IPS-20b (cell line): ENCODE results near the gene TIAM1.

Experiments
- H3K27ac ChIP-seq: one replicate; pipeline ENCODE4 v1.5.1; 2013; ENCODE audit warnings: low read length
- H3K27me3 ChIP-seq: 2 replicates; pipeline ENCODE4 v1.6.1; 2013; ENCODE audit warnings: mild to moderate bottlenecking, low read length, inconsistent platforms; ENCODE audit not compliant: insufficient read depth
- H3K36me3 ChIP-seq: 2 replicates; pipeline ENCODE4 v1.6.1; 2013; ENCODE audit warnings: low read depth, mild to moderate bottlenecking, inconsistent platforms, low read length, moderate library complexity; ENCODE audit not compliant: insufficient read depth
- H3K4me1 ChIP-seq: 2 replicates; pipeline ENCODE4 v1.6.1; 2013; ENCODE audit warnings: mild to moderate bottlenecking, control low read depth, inconsistent platforms, low read length, moderate library complexity; ENCODE audit not compliant: insufficient read depth
- H3K4me3 ChIP-seq: 2 replicates; pipeline ENCODE4 v1.5.1; 2013; ENCODE audit warnings: mild to moderate bottlenecking, low read length, inconsistent platforms
- H3K9ac ChIP-seq: 2 replicates; pipeline ENCODE4 v1.6.1; 2013; ENCODE audit warnings: low read depth, mild to moderate bottlenecking, inconsistent platforms, low read length, moderate library complexity
- H3K9me3 ChIP-seq: 2 replicates; pipeline ENCODE4 v1.6.1; 2013; ENCODE audit warnings: mild to moderate bottlenecking, low read depth, low read length, inconsistent platforms; ENCODE audit not compliant: insufficient read depth

TIAM1 gene

GRCh38 chr21:31279986-31280385 is 64.1 kb downstream of the TIAM1 start:
- H3K4me1 ChIP-seq = peaks cover 16% of the 10 kb centered on the region; the same call in 1 of the 2 replicates
- H3K9me3 ChIP-seq = no peaks in the 10 kb centered on the region
- no peaks in the 10 kb centered on the region for H3K36me3 ChIP-seq
- H3K27ac ChIP-seq = no peak overlapping the region
- H3K4me3 ChIP-seq = no peak overlapping the region
- H3K9ac ChIP-seq = no peak overlapping the region
- H3K27me3 ChIP-seq = no peaks in the 10 kb centered on the region

GRCh38 chr21:31279214-31279613 is 64.8 kb downstream of the TIAM1 start:
- Histone ChIP-seq H3K9me3 (no peaks in the 10 kb centered on the region), H3K4me3 (no peak overlapping the region), H3K27ac (no peak overlapping the region), H3K9ac (no peak overlapping the region), H3K27me3 (no peaks in the 10 kb centered on the region), H3K36me3 (no peaks in the 10 kb centered on the region), H3K4me1 (peaks cover 15% of the 10 kb centered on the region; the same call in 1 of the 2 replicates)

- no peak overlapping the region for H3K9ac ChIP-seq
- H3K4me1 ChIP-seq = peaks cover 11% of the 10 kb centered on the region; the same call in 1 of the 2 replicates
- H3K36me3 ChIP-seq = no peaks in the 10 kb centered on the region
- H3K9me3 ChIP-seq = no peaks in the 10 kb centered on the region
- H3K4me3 ChIP-seq = no peak overlapping the region
- no peaks in the 10 kb centered on the region for H3K27me3 ChIP-seq
- H3K27ac ChIP-seq = no peak overlapping the region
These were observed 65.4 kb downstream of the TIAM1 start for GRCh38 chr21:31278511-31279130.

- Histone ChIP-seq H3K4me3 (no peak overlapping the region), H3K9ac (no peak overlapping the region), H3K9me3 (no peaks in the 10 kb centered on the region), H3K27me3 (no peaks in the 10 kb centered on the region), H3K27ac (no peak overlapping the region), H3K36me3 (no peaks in the 10 kb centered on the region), H3K4me1 (peaks cover 11% of the 10 kb centered on the region; the same call in 1 of the 2 replicates)
These were observed 67.4 kb downstream of the TIAM1 start for GRCh38 chr21:31276663-31277062.

GRCh38 chr21:31275901-31276300 is 68.2 kb downstream of the TIAM1 start:
- Histone ChIP-seq H3K36me3 (no peaks in the 10 kb centered on the region), H3K4me3 (no peak overlapping the region), H3K9me3 (no peaks in the 10 kb centered on the region), H3K4me1 (peaks cover 11% of the 10 kb centered on the region; the same call in 1 of the 2 replicates), H3K9ac (no peak overlapping the region), H3K27ac (no peak overlapping the region), H3K27me3 (no peaks in the 10 kb centered on the region)

DNA sequence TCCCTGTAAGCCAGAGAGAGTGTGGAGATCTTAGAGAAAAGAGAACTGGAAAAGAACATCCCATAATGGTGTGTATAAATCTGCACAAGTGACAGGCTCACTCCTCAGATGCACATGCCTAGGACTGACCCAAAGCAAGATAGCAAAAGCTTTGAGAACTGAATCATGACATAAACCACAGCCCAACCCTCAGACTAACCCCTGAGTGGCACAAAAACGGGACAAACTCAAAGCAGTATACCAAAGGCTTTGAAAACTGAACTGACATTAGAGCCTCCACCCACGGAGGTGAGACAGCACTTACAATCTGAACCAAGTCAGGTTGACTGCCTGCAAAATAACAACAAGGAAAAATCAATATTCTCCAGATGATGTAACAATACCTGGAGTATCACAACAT is 70.8 kb downstream of the TIAM1 start:
- no peak overlapping the region for H3K27ac ChIP-seq
- H3K27me3 ChIP-seq = no peaks in the 10 kb centered on the region
- H3K9ac ChIP-seq = no peak overlapping the region
- no peaks in the 10 kb centered on the region for H3K9me3 ChIP-seq
- H3K36me3 ChIP-seq = no peaks in the 10 kb centered on the region
- peaks cover 11% of the 10 kb centered on the region; the same call in 1 of the 2 replicates for H3K4me1 ChIP-seq
- no peak overlapping the region for H3K4me3 ChIP-seq

- Histone ChIP-seq H3K27me3 (no peaks in the 10 kb centered on the region), H3K27ac (no peak overlapping the region), H3K9ac (no peak overlapping the region), H3K36me3 (no peaks in the 10 kb centered on the region), H3K9me3 (no peaks in the 10 kb centered on the region), H3K4me3 (no peak overlapping the region), H3K4me1 (no peaks in the 10 kb centered on the region)
These were observed 76.0 kb downstream of the TIAM1 start for GRCh38 chr21:31268090-31268489.

DNA sequence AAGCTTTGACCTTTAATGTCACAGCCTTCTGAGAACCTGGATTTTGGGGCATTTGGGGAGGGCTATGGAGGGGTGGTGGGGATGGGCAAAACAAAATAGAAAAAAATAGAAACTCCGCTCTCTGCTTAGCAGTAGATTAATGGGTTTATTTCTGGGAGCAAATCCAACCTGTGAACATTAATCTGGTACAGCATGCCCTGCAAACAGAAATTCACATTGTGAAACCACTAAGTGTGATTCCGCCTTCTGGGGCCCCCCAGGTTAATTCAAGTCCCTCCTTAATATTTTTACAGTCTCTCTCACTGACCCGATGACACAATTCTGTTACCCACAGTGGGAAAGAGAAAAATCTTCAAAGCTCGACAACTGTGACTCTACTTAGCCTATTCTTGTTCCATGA is 76.4 kb downstream of the TIAM1 start:
- H3K4me1 ChIP-seq = no peaks in the 10 kb centered on the region
- H3K4me3 ChIP-seq = no peak overlapping the region
- H3K36me3 ChIP-seq = no peaks in the 10 kb centered on the region

GRCh38 chr21:31266241-31266640 is 77.8 kb downstream of the TIAM1 start:
- Histone ChIP-seq H3K4me3 (no peak overlapping the region), H3K4me1 (no peaks in the 10 kb centered on the region), H3K36me3 (no peaks in the 10 kb centered on the region), H3K9me3 (no peaks in the 10 kb centered on the region), H3K27me3 (no peaks in the 10 kb centered on the region), H3K27ac (no peak overlapping the region), H3K9ac (no peak overlapping the region)

More for the DNA sequence above, 76.4 kb downstream of the TIAM1 start:
- H3K27ac ChIP-seq = no peak overlapping the region
- H3K9ac ChIP-seq = no peak overlapping the region
- H3K27me3 ChIP-seq = no peaks in the 10 kb centered on the region
- no peaks in the 10 kb centered on the region for H3K9me3 ChIP-seq

DNA sequence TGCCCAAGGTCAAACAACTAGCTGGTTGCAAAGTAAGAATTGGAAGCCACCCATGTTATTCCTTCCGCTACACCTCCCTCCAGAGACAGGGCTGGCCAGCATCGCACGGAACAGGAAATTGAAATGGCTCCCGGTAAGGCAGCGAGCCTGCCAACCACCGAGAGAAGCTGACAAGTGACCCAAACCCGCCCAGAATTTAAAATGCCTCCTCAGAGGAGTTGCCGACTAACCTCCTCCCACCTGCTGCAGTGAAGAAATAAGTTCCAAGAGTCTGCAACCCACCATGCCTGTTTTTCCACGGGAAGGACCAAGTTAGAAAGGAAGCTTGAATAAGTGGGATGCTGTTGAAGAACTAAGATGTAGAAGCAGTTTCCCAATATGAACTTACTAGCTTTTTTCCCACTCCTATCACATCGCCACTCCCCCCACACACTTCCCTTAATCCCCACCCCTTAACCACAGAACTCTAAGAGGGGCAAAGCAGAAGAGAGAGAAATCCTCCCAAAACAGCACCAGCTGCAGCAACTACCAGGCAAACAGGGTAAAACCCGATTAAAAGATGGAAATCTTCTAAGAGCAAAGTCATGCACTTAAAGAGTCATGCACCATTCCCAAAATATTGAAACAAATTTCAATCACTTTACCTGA is 78.6 kb downstream of the TIAM1 start:
- Histone ChIP-seq H3K9me3 (no peaks in the 10 kb centered on the region), H3K9ac (no peak overlapping the region), H3K4me3 (no peak overlapping the region), H3K27ac (no peak overlapping the region), H3K4me1 (no peaks in the 10 kb centered on the region), H3K27me3 (no peaks in the 10 kb centered on the region), H3K36me3 (no peaks in the 10 kb centered on the region)

DNA sequence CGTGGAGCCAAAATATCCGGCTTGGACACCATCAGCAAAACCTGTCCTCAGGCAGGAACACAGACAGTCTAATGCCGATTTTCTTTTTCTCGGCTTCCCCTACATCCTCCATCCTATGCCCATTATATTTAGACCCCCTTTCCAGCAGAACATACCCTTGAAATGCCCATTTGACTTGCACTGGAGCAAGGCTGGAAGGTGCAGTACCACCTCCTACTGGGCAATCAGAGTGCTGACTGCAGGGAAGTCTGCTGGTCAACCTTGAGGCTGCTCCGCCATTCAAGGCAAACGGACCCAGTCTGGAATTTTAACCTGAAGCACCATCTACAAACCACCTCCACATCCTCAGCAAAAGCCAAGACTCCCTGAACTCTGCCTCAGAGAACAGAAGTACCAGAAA is 79.5 kb downstream of the TIAM1 start:
- Histone ChIP-seq H3K27ac (no peak overlapping the region), H3K9ac (no peak overlapping the region), H3K9me3 (no peaks in the 10 kb centered on the region), H3K4me3 (no peak overlapping the region), H3K4me1 (no peaks in the 10 kb centered on the region), H3K36me3 (no peaks in the 10 kb centered on the region), H3K27me3 (no peaks in the 10 kb centered on the region)

- H3K9me3 ChIP-seq = no peaks in the 10 kb centered on the region
- H3K27ac ChIP-seq = no peak overlapping the region
- H3K4me3 ChIP-seq = no peak overlapping the region
- H3K4me1 ChIP-seq = no peaks in the 10 kb centered on the region
- H3K27me3 ChIP-seq = no peaks in the 10 kb centered on the region
- H3K9ac ChIP-seq = no peak overlapping the region
- H3K36me3 ChIP-seq = no peaks in the 10 kb centered on the region
These were observed 81.3 kb downstream of the TIAM1 start for GRCh38 chr21:31262728-31263127.
